Stimulated activated CD8-positive, alpha-beta memory T cell treated with anti-CD3 and anti-CD28 coated beads, Interleukin-7, amount 100 ng/mL, for 4 hours (primary cell): ENCODE measurements around the gene AQR.
"Not testable (repeated sequence)": the region's sequence is repeated elsewhere in the genome, so short reads cannot be mapped to it uniquely, and the experiment has no call there.

ENCODE experiments used
- DNase-seq, 2 donors: peaks; one replicate each; pipeline ENCODE4 v3.0.0-alpha.2; 2020; ENCODE audit warnings: low read depth in 2 of 2

The AQR gene

GRCh38 chr15:34813446-34814190, 155.9 kb downstream of the AQR start:
- no peak for DNase-seq

- DNase-seq: not testable (repeated sequence)
These were observed 156.6 kb downstream of the AQR start for GRCh38 chr15:34812868-34813365.

- no peak for DNase-seq
These were observed 157.2 kb downstream of the AQR start for GRCh38 chr15:34812369-34812768.

GRCh38 chr15:34810443-34811129, 159.0 kb downstream of the AQR start:
- DNase-seq: no peak

GRCh38 chr15:34809186-34809585, 160.4 kb downstream of the AQR start:
- no peak for DNase-seq

GRCh38 chr15:34808016-34808415, 161.5 kb downstream of the AQR start:
- DNase-seq: no peak

- DNase-seq: not testable (repeated sequence)
These were observed 162.3 kb downstream of the AQR start for GRCh38 chr15:34807241-34807640.

- DNase-seq: no peak
These were observed 164.8 kb downstream of the AQR start for GRCh38 chr15:34804776-34805175.

GRCh38 chr15:34804113-34804512, 165.4 kb downstream of the AQR start:
- DNase-seq: no peak

GRCh38 chr15:34802803-34803750, 166.5 kb downstream of the AQR start:
- DNase-seq: no peak

- no peak for DNase-seq
These were observed 167.2 kb downstream of the AQR start for GRCh38 chr15:34802371-34802770.
